OCI-LY3 (cell line): ENCODE data around the gene KLF2.

Experiments
- EZH2phosphoT487 ChIP-seq: fragments of 200-600 bp; shearing (Covaris generic); IDR thresholded peaks from 2 replicates; pipeline ENCODE4 v1.6.1; 2018; ENCODE audit warnings: antibody characterized with exemption, mixed run types, low read depth
- TF ChIP-seq, protein P1 (sequence below): fragments of 200-600, 300-600 bp; sonication (generic); IDR thresholded peaks from 2 replicates; pipeline ENCODE4 v1.5.1; 2014; ENCODE audit warnings: antibody characterized with exemption, low read length, low read depth

DNA sequence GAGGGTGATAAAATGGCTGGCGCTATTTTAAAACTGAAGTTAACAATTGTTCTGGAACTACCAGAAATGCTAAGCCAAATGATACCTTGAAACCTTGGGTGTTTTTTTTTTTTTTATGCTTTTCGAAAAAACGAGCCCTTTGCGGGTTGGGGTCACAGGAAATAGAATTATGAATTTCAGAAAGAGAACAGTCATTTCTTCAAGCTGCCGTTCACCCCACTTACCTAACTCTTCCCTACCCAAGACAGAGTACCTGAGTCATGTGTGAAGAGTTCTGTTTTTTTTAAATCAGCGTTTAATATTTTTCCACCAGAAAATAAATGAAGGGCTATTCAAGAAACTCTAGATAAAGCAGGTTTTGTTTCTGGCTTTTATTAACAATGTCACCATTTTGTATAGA lies 35.3 kb downstream of the KLF2 start:
- TF ChIP-seq, protein P1, sequence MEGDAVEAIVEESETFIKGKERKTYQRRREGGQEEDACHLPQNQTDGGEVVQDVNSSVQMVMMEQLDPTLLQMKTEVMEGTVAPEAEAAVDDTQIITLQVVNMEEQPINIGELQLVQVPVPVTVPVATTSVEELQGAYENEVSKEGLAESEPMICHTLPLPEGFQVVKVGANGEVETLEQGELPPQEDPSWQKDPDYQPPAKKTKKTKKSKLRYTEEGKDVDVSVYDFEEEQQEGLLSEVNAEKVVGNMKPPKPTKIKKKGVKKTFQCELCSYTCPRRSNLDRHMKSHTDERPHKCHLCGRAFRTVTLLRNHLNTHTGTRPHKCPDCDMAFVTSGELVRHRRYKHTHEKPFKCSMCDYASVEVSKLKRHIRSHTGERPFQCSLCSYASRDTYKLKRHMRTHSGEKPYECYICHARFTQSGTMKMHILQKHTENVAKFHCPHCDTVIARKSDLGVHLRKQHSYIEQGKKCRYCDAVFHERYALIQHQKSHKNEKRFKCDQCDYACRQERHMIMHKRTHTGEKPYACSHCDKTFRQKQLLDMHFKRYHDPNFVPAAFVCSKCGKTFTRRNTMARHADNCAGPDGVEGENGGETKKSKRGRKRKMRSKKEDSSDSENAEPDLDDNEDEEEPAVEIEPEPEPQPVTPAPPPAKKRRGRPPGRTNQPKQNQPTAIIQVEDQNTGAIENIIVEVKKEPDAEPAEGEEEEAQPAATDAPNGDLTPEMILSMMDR = no peak
- TF ChIP-seq EZH2phosphoT487 = no peak
